AG20443 (cell line): ENCODE measurements around the gene SYNGAP1.

ENCODE experiments used
- DNase-seq: peaks from one replicate; pipeline ENCODE4 v3.0.0; 2012; ENCODE audit warnings: low spot score, mixed read lengths

The SYNGAP1 gene

GRCh38 chr6:33404884-33405283 lies 15.0 kb upstream of the SYNGAP1 start:
- no peak for DNase-seq

GRCh38 chr6:33405386-33405940 lies 14.4 kb upstream of the SYNGAP1 start:
- DNase-seq, result no peak

GRCh38 chr6:33406126-33406525 lies 13.7 kb upstream of the SYNGAP1 start:
- no peak for DNase-seq

DNA sequence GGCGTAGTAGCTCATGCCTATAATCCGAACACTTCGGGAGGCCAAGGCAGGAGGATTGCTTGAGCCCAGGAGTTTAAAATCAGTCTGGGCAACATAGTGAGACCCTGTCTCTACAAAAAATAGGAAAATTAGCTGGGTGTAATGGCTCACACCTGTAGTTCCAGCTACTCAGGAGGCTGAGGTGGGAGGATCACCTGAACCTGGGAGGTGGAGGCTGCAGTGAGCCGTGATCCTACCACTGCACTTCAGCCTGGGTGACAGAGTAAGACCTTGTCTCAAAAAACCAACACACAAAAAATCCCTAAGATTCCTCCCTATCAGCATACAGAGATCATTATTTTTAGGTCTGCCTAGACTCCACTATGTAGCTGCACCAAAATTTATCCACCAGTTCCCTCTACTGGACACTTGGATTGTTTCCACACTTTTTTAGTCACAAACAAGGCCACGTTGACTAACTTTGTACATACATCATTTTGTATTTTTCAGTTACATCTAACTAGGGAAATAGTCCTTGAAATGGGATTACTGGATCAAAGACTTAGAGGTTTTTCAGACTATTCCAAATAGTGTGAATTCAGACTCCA lies 12.6 kb upstream of the SYNGAP1 start:
- peak; percentile 42 for DNase-seq

- peak; percentile 99 for DNase-seq
These were observed 9.7 kb upstream of the SYNGAP1 start for GRCh38 chr6:33410050-33410710.

DNA sequence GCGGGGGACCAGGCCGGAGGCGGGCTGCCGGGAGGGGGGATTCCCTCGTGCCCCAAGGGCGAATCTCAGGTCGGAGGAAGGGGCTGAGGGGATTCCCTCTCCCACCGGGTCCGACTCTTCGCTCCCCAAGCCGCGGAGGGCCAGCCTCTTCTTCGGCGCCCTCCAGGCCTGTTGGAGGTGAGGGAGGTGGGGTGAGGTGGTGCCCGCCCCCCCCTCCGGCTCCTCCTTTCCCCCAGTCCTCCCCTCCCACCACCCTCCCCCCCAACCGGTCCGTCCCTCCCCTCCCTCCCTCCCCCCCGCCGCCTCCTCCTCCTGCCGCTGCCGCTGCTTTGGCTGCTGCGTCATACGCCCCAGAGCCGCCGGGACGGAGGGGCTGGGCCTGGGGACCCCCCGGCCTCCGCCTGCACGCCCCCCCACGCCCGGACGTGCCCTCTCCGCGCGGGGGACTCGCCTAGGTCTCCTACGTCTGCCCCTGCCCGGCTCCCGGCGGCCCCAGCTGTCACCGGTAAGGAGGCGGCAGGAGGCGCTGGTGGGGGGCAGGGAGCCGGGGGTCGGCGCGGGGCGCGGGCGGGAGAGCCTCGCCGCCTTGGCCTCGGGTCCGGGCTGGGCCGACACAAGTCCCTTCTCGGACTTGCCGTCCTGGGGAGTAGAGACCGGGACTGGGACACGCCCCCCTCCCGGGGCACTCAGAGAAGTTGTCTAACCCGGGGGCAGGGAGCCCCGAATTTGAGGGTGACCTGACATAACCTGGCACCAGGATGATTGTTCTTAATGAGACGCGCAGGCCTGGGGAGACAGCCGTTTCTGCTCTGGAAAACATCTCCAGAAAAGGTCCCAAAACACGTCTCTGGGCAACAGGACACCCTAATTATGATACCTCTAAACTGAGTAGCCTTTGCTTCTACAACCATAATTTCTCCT lies 8.9 kb upstream of the SYNGAP1 start, which contains the start of gene PHF1:
PHF1 (plus strand) TSS at position 304 of the 921 bp plus-strand sequence. CDS start 1,250 bp downstream, outside the sequence.
- DNase-seq, result peak; percentile 92

DNA sequence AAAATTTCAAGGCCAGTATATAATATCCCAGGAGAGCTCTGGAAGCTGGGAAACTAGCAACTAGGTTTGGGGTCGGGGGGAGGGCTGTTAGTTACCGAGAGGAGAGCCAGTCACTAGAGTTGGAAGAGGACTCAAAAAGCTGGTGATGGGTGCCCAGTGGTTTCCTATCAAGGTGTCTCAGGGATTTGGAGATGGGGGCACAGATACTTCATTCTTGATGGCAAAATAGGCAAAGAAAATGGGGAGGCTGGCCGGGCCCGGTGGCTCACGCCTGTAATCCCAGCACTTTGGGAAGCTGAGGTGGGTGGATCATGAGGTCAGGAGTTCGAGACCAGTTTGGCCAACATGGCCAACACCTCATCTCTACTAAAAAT lies 8.2 kb upstream of the SYNGAP1 start:
- DNase-seq, result no peak

DNA sequence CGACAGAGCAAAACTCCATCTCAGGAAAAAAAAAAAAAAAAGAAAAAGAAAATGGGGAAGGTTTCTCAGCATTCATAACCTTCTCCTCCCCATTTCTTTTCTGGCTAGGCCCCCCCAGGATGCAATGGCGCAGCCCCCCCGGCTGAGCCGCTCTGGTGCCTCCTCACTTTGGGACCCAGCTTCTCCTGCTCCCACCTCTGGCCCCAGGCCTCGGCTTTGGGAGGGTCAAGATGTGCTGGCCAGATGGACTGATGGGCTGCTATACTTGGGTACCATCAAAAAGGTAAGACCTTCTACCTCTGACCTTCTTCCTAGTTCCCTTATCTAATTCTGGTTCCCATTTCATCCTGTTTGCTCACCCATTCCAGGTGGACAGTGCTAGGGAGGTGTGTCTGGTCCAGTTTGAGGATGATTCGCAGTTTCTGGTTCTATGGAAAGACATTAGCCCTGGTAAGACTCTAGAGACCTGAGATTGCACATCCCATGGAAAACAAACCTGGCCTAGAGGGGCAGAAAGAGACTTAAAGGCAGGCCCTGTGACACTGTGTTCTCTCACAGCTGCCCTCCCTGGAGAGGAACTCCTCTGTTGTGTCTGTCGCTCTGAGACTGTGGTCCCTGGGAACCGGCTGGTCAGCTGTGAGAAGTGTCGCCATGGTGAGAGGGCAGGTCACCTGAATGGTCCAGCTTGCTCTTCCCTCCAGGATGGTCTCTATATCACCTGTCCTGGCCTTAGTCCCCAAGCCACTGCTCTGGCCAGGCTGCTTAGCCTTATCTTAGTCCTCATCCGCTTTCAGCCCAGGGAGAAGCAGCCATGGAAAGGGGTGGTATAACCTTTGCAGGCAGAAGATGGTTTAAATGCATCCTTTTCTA lies 7.5 kb upstream of the SYNGAP1 start:
- DNase-seq, result no peak

GRCh38 chr6:33413241-33414120 lies 6.4 kb upstream of the SYNGAP1 start:
- DNase-seq, result no peak

- DNase-seq, result no peak
These were observed 5.1 kb upstream of the SYNGAP1 start for GRCh38 chr6:33414592-33415271.

- DNase-seq, result no peak
These were observed 4.0 kb upstream of the SYNGAP1 start for GRCh38 chr6:33415831-33416230.

DNA sequence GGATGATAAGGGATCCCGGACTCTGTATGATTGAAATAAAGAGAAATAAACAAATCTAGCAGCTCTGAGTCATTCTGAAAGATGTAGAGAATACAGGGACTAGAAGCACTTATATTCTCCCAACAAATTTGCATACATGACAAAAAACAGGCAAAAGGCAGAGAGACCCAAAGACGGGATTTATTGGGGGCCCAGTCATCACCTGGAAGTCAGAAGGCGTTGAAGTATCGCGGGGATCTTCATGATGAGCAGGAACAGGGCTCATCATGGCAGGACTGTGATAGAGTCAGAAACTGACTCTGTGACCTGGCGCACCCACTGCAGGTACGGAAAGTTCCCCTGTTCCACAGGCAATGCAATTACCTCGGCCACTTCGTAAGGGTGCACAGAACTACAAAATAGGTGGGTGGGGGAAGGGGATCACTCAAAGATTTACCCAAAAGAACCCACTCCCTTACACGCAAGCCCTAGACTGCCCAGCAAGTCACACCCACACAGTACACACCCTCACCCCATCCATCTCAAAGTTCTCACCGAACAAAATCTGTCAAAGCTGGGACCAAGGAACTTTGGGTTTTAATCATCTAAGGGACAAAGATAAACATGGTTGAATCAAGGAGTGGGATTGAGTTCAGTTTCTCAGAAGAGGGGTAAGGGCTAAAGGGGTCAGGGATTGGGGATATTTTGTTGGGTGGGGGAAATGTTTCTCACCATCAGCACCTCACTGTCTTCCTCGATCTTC lies 3.3 kb upstream of the SYNGAP1 start:
- no peak for DNase-seq

DNA sequence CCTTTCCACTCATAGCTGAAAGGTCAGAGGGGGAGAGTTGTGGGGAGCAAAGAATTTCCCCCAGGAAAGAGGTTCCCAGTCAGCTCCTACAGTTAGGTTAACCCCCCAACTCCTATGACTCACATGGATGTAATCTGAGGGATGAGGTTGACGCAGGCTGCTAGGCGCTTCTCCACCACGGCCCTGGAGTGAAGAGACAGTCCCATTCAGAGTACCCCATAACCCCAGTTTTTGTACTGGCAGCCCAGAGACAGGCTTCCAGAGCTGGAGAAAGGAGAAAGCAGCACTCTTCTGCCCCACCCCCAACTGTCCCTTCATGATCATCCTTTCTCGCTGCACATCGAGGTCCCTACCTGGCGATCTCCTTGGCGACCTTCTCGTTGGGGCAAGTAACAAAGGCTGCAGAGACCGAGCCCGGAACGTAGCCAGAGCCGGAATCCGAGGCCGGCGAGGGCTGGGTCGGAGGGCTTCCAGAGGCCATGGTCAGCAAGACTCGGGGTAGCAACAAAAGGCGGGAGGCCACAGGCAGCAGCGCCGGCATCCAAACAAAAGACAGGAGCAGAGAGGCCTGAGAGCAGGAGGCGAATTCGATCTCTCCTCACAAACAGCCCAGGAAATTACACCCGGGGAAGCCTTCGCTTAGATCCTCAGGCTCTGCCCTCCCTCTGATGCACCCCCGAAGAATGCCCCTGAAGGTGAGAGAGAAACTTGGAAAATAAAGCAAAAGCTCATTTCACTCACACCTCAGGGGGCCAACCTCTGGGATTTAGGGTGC lies 2.5 kb upstream of the SYNGAP1 start:
- peak; percentile 75 for DNase-seq

DNA sequence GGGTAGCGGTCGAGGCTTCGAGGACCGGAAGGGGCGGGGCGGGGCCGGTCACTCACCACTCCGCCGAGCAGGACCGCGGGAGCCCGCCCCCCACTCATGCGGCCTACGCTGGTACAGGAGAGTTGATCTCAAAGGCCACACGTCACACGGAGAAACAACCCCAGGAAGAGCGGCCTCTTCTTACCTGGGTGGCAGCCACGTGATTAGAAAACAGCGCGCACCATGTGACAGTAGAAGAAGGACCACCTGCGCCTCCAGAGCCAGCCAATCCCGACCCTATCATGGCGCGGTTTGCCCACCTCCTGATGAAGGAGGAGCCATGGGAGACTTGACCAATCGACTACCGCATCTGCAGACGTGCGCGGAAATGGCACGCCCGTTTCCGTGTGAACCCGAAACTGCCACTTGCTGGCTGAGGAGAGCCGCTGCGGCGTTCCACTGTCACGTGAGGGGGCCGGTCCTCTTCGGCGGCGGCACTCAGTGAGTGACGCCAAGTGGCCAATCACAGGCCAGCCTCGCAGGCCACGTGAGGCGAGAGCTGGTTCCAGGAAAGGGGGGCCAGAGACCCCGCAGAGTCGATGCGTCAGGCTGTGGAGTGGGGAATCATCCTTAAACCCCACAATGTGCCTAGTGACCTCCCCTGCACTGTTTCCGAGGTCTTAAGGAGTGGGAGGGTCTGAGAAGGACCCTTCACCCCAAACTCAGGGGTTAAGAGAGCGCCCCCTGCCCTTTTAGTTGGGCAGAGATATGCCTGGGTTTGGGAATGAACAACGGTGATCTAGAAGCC lies 1.8 kb upstream of the SYNGAP1 start, which contains the start of gene CUTA:
CUTA (minus strand) TSS at position 205 of the 787 bp plus-strand sequence; CDS start at position 98, 107 bp downstream.
- DNase-seq, result peak; percentile 96

- no peak for DNase-seq
These were observed 1.1 kb upstream of the SYNGAP1 start for GRCh38 chr6:33418690-33419291.

DNA sequence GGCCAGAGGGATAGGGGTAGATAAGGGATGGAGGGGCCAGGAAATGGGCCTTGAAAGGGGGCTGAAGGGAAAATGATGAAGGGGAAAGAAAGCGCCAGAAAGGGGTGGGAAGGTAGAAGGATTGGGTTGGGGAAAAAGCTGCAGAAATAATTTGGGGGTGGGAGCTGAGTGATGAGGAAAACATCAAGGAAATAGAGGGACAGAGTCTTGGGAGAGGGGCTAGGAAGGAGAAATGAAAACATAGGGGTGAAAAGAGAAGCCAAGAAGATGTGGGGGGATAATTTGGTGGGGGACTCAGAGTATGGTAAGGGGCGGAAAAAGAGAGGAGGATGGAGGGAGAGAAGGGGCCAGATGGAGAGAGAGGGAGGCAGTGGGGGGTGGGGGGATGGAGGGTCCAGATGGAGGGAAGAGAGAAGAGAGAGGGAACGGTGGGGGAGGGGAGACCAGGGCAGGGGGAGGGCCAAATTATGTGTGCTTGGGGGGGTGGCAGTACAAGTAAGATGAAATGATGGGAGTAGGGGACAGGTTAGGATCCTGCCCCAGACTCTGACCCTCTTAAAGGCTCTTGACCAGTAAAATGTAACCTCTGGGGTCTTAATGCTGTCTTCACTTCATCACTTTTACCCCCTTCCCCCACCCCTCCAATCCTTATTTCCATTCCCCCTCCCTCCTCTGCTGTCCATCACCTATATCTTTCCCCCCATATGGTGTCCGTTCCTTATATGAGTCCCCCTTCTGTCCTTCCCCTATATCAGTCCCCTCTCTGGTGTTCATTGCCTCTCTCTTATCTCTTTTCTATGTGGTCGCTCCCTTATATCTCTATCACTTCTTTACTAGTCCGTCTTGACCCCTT lies 852 bp downstream of the SYNGAP1 start:
- no peak for DNase-seq
